Jurkat, Clone E6-1 (cell line): Measurements from ENCODE around the gene NKAIN2.
"Not testable (repeated sequence)": the region's sequence is repeated elsewhere in the genome, so short reads cannot be mapped to it uniquely, and the experiment has no call there.

Source experiments
- DNase-seq: peaks from one replicate; pipeline ENCODE4 v3.0.0-alpha.2; 2011; ENCODE audit warnings: low read depth, low spot score
- H3K4me3 ChIP-seq: 2 replicates; pipeline ENCODE4 v1.5.1; 2011; ENCODE audit warnings: mild to moderate bottlenecking, low read length, control low read depth, moderate library complexity

NKAIN2 gene

GRCh38 chr6:124430740-124431318 is 627.2 kb downstream of the NKAIN2 start:
- no peak for DNase-seq

DNA sequence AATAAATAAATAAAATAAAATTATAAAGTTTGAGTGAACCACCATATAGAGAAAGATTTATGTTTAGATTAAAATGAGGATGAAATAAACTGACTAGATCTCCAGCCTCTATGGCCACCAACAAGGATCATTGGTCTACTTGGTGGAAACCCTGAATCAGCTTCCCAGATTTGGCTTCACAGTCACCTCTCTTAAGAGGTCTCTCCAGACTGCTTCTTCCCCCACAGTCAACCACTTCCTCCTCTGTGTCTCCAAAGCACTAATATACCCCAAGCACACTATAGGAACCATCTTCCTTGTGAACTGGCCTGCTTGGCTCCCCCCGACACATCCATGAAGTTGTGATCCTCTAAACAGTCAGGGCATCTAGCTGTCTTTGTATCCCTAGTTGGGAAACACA is 629.0 kb downstream of the NKAIN2 start:
- no peak overlapping the region for H3K4me3 ChIP-seq
- DNase-seq: no peak

More at GRCh38 chr6:124430740-124431318, 627.2 kb downstream of the NKAIN2 start:
- no peak overlapping the region for H3K4me3 ChIP-seq

DNA sequence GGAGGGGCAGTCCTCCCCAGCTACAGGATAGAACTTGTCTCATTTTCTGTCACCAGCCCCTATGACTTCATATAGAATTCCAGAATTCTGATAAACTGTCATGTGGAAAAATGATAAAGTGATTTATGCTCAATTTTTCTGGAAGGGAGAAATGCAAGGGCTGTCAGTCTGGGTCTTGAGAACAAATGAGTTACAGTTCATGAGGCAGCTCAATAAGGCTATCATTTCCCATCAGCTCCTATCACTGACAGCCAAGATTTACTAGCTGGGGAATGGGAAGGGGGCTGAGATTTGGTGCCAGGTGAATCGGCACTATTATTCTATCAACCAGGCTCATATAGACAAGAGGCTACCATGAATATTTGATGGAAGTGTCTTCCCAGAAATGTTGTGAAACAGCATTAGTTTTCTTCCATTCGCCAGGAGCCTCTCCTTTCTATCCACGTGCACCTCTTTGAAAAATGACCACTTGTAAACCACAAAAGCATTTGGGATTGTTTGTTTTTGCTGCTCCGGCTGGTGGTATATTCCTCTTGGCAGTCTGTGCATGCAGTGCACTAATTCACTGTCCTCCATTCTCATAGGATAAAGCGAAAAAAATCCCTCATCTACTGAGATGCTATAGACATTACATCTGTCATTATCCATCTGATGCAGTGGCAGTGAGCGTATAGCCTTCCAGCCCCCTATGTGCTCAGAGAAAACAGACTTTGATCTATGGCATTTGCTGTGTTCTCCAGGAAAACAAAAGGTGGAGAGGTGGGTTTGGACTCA is 629.9 kb downstream of the NKAIN2 start:
- no peak for DNase-seq

DNA sequence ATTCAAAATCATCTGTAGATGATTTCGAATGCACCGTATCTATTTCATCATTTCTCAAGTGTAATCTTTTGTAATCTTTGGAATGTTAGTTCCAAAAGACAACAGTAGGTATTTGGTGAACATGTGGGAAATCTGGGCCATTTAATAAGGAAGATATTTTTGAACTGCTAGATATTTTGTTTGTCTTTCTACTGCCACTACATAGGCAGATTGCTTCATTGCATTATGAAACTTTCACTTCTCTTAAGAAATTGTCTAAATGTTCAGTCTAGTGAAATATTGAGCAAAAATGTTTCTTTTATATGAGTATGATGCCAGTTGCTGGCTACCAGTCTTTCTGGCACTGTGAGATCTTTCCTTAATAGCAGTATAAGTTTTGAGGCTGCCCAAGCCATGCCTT is 630.8 kb downstream of the NKAIN2 start:
- DNase-seq: no peak
- H3K4me3 ChIP-seq: no peak overlapping the region

More for the DNA sequence above, 629.9 kb downstream of the NKAIN2 start:
- H3K4me3 ChIP-seq: no peak overlapping the region

GRCh38 chr6:124436803-124437202 is 633.1 kb downstream of the NKAIN2 start:
- DNase-seq: no peak
- H3K4me3 ChIP-seq: no peak overlapping the region

DNA sequence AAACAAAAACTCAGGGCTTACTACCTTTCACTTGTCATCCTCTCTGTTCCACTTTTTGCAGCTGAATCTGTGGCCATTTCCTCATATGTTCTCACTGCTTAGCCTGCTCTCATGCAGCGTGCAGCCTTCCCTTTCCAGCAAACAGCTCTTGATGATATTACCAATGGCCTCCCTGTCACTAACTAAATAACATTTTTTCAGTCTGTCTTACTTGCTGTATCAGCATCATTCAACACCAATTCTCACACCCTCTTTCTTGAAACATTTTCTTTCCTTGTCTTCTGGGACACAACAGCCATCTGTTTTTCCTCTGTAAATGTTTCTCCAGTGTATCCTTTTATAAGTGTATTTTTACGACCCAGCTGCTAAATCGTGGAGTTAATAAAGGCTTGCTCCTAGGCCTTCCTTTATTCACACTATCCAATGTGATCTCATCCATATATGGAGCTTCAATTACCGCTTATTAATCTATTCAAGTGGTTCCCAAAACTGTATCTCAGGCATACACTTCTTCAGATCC is 634.9 kb downstream of the NKAIN2 start:
- no peak for DNase-seq
- no peak overlapping the region for H3K4me3 ChIP-seq

- H3K4me3 ChIP-seq: no peak overlapping the region
- no peak for DNase-seq
These were observed 637.8 kb downstream of the NKAIN2 start for GRCh38 chr6:124441450-124441849.

DNA sequence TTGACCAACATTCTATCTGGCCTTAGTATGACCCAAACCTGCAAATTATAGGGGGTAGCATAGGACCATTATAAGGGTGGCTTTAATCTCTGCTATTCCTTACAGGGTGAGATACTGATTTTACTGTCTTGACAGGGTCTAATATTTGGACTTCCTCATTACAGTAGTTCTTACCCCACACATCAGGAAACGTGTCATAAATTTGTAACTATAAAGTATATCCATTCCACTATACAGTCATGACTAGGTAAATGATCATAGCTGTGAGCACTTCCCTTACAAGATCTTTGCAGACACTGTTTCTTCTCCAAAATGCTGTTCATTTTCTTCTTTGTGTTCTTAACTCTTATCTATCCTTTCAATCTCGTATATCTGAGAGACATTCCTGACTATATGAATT is 639.9 kb downstream of the NKAIN2 start:
- H3K4me3 ChIP-seq: no peak overlapping the region
- no peak for DNase-seq

GRCh38 chr6:124445581-124445980 is 641.9 kb downstream of the NKAIN2 start:
- no peak for DNase-seq
- no peak overlapping the region for H3K4me3 ChIP-seq

- no peak overlapping the region for H3K4me3 ChIP-seq
- DNase-seq: no peak
These were observed 643.3 kb downstream of the NKAIN2 start for GRCh38 chr6:124446961-124447360.

GRCh38 chr6:124459268-124459667 is 655.6 kb downstream of the NKAIN2 start:
- no peak for DNase-seq

DNA sequence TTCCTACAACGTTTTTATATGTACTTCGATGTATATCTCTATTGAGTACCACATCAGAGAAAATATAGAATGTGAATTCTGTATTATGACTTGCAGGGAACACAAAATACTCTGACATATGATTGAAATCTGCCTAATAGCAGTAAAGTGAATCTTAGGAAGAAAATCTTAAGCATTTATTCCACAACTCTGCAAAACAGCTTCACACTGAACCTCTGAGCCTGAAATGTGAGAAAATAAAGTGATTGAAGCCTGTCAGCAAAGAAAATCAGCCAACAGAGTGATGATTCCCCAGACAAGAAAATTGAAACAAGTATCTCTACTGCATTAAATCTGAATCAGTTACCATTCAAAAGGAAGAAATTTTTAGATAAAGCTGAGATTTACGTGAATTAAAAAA is 659.1 kb downstream of the NKAIN2 start:
- no peak overlapping the region for H3K4me3 ChIP-seq
- no peak for DNase-seq

More at GRCh38 chr6:124459268-124459667, 655.6 kb downstream of the NKAIN2 start:
- H3K4me3 ChIP-seq: no peak overlapping the region

GRCh38 chr6:124463271-124463670 is 659.6 kb downstream of the NKAIN2 start:
- no peak overlapping the region for H3K4me3 ChIP-seq
- DNase-seq: no peak

- DNase-seq, H3K4me3 ChIP-seq: not testable (repeated sequence)
These were observed 660.9 kb downstream of the NKAIN2 start for GRCh38 chr6:124464600-124464999.

DNA sequence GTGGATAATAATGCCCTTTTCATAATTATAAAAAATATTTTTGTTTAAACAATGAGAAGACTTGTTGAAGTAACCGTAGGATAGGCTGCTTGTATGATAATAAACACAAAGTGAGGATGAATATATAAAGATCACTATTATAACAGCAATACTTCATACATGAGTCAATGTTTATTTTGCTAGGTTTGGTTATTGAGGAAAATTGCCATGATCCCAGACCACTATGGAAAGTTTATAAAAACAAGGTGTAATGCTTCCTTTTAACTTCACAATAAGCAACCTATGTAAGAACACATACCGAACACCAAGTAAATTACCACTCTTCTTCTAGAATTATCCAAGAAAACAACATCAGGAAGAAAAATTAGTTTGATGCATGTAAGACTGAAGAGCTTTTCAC is 663.3 kb downstream of the NKAIN2 start:
- H3K4me3 ChIP-seq: no peak overlapping the region
- no peak for DNase-seq

GRCh38 chr6:124467366-124467765 is 663.7 kb downstream of the NKAIN2 start:
- no peak overlapping the region for H3K4me3 ChIP-seq
- no peak for DNase-seq

DNA sequence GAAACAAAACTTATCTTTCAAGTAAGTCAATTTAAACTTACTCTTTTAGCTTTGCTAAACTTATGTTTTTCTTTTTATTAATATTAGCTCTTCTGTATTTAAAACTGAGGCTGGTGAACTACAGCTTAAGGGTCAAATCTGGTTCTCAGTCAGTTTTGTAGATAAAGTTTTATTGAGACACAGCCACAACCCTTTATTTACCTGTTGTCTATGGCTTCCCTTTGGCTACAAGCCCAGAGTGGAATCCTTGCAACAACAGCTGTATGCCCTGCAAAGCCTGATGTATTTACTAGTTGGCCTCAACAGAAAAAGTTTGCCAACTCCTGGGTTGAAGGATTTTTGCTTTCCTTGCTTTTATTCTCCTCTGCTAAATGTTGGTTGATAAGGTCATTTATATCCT is 667.1 kb downstream of the NKAIN2 start:
- no peak for DNase-seq

DNA sequence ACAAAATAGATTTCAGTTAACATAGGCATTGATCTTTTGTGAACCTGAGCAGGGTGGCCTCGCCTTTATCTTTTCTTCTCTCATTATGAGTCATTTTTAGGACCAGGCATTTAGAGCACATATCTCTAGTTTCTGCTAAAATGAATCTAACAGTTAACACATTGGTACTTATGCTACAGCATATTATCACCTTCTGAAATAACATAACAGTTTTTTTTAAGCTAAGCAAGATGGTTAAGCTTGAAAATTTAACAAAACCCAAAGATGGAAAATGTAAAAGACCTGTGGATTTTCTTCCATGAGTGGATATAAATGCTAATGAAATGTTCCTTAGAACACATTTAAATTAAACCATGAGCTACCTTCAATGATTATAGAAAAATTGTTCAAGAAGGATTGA is 671.5 kb downstream of the NKAIN2 start:
- no peak overlapping the region for H3K4me3 ChIP-seq
- DNase-seq: no peak

More for the DNA sequence above, 667.1 kb downstream of the NKAIN2 start:
- H3K4me3 ChIP-seq: no peak overlapping the region

- H3K4me3 ChIP-seq: no peak overlapping the region
These were observed 675.2 kb downstream of the NKAIN2 start for GRCh38 chr6:124478906-124479305.

GRCh38 chr6:124479991-124480430 is 676.3 kb downstream of the NKAIN2 start:
- DNase-seq: no peak
- no peak overlapping the region for H3K4me3 ChIP-seq

More at GRCh38 chr6:124478906-124479305, 675.2 kb downstream of the NKAIN2 start:
- DNase-seq: no peak
